H1 (cell line): ENCODE measurements around the gene OPCML. TPM values are rescaled to one million over a fixed set of nuclear protein-coding genes. Genes with fewer than 3 reads are reported as not detected.

ENCODE experiments used
- ATF3 ChIP-seq: IDR thresholded peaks from 2 replicates; pipeline ENCODE4 v1.6.1; 2011; ENCODE audit warnings: low read depth, mild to moderate bottlenecking, low read length; ENCODE audit not compliant: insufficient read depth
- CHD7 ChIP-seq: fragments of 300-600 bp; sonication (generic); IDR thresholded peaks from 2 replicates; pipeline ENCODE4 v1.7.1; 2012; ENCODE audit warnings: low read length, moderate library complexity, mild to moderate bottlenecking, inconsistent platforms; ENCODE audit not compliant: insufficient replicate concordance
- EZH2 ChIP-seq: fragments of 200-600 bp; sonication (generic); IDR thresholded peaks from 2 replicates; pipeline ENCODE4 v1.7.1; 2012; ENCODE audit warnings: low read depth, mild to moderate bottlenecking, moderate library complexity, low read length, inconsistent platforms; ENCODE audit not compliant: severe bottlenecking
- HDAC2 ChIP-seq, 2 experiments: fragments of 300-600 bp in 1 of 2; sonication (generic) in 1 of 2; IDR thresholded peaks; 2 replicates each; pipeline ENCODE4 v1.6.1; 2011 to 2012; ENCODE audit warnings: low read depth in 2 of 2, low read length in 2 of 2, mild to moderate bottlenecking in 2 of 2, moderate library complexity in 2 of 2, borderline replicate concordance in 1 of 2, inconsistent platforms in 1 of 2
- HDAC6 ChIP-seq: IDR thresholded peaks from one replicate; pipeline ENCODE4 v1.7.1; 2012; ENCODE audit warnings: low read depth, mild to moderate bottlenecking, inconsistent platforms, low read length, moderate library complexity
- RFX5 ChIP-seq: IDR thresholded peaks from 2 replicates; pipeline ENCODE4 v1.6.1; 2011; ENCODE audit warnings: low read depth, low read length, improper control_type of control experiment, borderline replicate concordance
- SIX5 ChIP-seq: IDR thresholded peaks from 2 replicates; pipeline ENCODE4 v1.6.1; 2011; ENCODE audit warnings: mild to moderate bottlenecking, low read depth, low read length
- SP4 ChIP-seq: IDR thresholded peaks from 2 replicates; pipeline ENCODE4 v1.6.1; 2012; ENCODE audit warnings: low read length, inconsistent platforms
- TBP ChIP-seq: IDR thresholded peaks from 2 replicates; pipeline ENCODE4 v1.6.1; 2011; ENCODE audit warnings: low read depth, low read length, improper control_type of control experiment
- polyA plus RNA-seq, 7 experiments: library from polyadenylated mRNA; depleted of rRNA in 3 of 7; stranded (reverse) in 5 of 7; unstranded in 2 of 7; fragments of >200 nt in 5 of 7; fragments of 200-250 nt in 2 of 7; gene quantifications; 1 replicate in 5 of 7; 2 replicates in 1 of 7; 4 replicates in 1 of 7; pipeline versions ENCODE4 v1.2.1 to v1.2.3, GENCODE V29; 2011 to 2013; ENCODE audit warnings: missing spikeins in 2 of 7, mixed read lengths in 2 of 7
- total RNA-seq: library from RNA; stranded (reverse); fragmentation: NEBNext Ultra II Directional; extraction: Animal tissue kit (Norgen Biotek cat#: 25700); gene quantifications from 2 replicates; pipeline ENCODE4 v1.2.1, GENCODE V29; 2021

OPCML gene
- total and polyA plus RNA-seq, 2 of the 8 experiments (the other 6 are each of a cell fraction or from before 2014, with no cell fraction given) = 2.3 to 3.1 TPM

GRCh38 chr11:133146697-133147306 lies 385.5 kb downstream of the OPCML start (continued):
- TF ChIP-seq CHD7 (no peak), EZH2 (no peak), SIX5 (no peak), SP4 (no peak), RFX5 (no peak), ATF3 (no peak), HDAC2 (IDR thresholded peaks at IDR 0.05; ENCODE audit: borderline replicate concordance in 1 of 2, low read depth in 2 of 2, low read length in 2 of 2) (no peak), TBP (no peak), HDAC6 (no peak)
